Fibroblast of skin of abdomen (primary cell): ENCODE results near the gene KRT9. TPM values are rescaled to one million over a fixed set of nuclear protein-coding genes. Genes with fewer than 3 reads are reported as not detected.
A peak's percentile ranks its signal among the peaks of the same experiment; 100 is the strongest.
"Not testable (repeated sequence)": the region's sequence is repeated elsewhere in the genome, so short reads cannot be mapped to it uniquely, and the experiment has no call there.

ENCODE experiments used
- DNase-seq: peaks from one replicate; pipeline ENCODE4 v3.0.0-alpha.2; 2013
- polyA plus RNA-seq, 2 experiments: library from polyadenylated mRNA; unstranded; fragments of 120-200 nt; gene quantifications; one replicate each; pipeline ENCODE4 v1.2.1, GENCODE V29; 2013; ENCODE audit not compliant: insufficient read length in 2 of 2

KRT9 gene, protein sequence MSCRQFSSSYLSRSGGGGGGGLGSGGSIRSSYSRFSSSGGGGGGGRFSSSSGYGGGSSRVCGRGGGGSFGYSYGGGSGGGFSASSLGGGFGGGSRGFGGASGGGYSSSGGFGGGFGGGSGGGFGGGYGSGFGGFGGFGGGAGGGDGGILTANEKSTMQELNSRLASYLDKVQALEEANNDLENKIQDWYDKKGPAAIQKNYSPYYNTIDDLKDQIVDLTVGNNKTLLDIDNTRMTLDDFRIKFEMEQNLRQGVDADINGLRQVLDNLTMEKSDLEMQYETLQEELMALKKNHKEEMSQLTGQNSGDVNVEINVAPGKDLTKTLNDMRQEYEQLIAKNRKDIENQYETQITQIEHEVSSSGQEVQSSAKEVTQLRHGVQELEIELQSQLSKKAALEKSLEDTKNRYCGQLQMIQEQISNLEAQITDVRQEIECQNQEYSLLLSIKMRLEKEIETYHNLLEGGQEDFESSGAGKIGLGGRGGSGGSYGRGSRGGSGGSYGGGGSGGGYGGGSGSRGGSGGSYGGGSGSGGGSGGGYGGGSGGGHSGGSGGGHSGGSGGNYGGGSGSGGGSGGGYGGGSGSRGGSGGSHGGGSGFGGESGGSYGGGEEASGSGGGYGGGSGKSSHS
- polyA plus RNA-seq (2013, experiment 1 of 2; ENCODE audit: insufficient read length): not detected
- not detected for polyA plus RNA-seq (2013, experiment 2 of 2; ENCODE audit: insufficient read length)

DNA sequence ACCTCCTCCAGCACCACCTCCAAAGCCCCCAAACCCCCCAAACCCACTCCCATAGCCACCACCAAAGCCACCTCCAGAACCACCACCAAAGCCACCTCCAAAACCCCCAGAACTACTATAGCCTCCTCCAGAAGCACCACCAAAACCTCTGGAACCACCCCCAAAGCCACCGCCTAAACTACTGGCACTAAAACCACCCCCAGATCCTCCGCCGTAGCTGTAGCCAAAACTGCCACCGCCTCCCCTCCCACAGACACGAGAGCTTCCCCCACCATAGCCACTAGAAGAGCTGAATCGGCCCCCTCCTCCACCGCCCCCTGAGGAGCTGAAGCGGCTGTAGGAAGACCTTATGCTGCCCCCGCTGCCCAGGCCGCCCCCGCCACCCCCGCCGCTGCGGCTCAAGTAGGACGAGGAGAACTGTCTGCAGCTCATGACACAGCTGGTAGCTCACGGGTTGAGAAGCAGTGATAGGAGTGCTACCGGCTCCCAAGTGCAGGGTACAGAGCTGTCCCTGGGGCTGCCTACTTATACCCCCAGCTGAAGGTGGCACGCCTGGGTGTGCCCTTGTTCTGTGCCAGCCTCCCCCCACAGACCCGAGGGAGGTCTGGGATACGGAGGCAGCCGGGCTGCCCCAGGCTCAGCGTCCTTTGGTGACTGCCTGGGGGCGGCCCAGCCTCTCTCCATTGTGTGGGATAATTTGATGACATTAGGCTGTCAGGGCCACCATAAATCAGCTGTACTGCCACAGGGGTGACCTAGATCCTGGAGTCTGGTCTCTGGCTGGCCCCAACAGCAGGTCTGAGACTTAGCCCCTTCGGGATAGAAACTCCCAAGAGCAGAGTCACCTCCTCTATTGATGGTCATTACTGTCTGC is at the start of gene KRT9:
TSS of gene KRT9 (minus strand) at position 499 of the 874 bp plus-strand sequence. CDS start at position 432, 67 bp downstream.
- DNase-seq: no peak

DNA sequence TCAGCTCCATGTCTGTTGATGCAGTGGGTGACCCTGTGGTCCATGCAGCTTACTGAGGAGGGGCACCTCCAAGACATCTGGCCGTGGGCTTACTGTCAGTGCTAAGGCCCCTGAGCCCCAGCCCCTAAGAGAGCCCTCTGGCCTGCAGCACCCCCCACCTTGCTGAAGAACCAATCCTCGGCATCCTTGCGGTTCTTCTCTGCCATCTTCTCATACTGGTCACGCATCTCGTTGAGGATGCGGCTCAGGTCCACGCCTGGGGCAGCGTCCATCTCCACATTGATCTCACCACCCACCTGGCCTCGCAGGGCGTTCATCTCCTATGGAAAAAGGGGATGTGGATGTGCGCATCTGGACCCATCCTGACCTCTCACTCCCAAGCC is 49.6 kb upstream of the KRT9 start:
- DNase-seq: not testable (repeated sequence)

DNA sequence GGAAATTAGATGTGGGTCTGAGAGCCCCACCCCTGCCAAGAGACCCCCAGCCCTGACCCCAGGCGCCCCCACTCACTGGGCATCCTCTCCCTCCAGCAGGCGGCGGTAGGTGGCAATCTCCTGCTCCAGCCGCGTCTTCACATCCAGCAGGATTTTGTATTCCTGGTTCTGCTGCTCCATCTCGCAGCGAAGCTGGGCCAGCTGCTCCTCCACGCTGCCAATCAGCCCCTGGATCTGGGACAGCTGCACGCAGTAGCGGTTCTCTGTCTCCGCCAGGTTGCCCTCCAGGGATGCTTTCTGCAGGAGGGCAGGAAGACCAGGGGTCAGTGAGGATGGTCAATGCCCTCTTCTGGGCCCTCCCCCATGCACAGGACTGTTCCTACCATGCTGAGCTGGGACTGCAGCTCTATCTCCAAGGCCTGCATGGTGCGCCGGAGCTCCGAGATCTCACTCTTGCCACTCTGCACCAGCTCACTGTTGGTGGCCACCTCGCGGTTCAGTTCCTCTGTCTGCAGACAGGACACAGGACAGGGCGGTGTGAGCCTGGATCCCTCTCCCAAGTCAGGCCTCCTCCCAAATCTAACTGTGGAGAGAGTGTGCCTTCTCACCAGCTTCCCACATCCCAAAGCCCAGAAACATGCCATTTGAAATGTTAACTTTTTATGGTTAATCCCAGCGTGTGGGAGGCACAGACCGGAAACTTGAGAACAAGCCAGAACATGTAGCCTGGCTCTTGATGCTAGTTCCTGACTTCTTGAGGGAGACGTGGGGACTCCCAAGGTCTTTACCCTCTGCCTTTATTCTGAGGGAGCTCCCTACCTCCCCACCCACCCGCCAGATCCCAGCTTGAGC is 49.0 kb upstream of the KRT9 start:
- DNase-seq: peak; percentile 16

DNA sequence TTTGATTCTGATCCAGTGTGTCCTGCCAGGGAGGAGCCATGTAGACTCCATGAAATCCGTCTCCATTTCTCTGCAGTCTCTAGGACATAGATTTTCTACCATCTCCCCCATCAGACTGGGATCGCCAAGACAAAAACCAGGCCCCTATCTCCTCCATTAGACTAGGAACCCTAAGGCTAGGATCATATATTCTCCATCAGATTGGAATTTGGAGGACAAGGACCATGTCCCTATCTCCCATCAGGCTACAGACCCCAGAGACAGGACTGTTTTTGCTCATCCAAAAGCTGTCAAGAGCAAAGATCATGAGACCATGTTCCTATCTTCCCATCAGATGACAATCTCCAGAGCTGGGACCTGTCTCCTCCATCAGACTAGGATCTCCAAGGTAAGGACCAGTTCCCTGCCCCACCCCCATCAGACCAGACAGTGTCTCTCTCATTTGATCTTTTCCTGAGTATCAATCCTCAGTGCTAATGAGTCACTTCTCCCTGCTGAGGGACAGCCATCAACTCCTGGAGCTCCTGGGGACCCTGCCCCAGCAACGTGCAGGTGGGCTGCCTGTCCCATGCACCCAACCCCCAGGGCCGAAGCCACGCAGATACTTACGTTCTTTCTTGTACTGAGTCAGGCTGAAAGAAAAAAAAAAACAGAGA is 48.2 kb upstream of the KRT9 start:
- not testable (repeated sequence) for DNase-seq

DNA sequence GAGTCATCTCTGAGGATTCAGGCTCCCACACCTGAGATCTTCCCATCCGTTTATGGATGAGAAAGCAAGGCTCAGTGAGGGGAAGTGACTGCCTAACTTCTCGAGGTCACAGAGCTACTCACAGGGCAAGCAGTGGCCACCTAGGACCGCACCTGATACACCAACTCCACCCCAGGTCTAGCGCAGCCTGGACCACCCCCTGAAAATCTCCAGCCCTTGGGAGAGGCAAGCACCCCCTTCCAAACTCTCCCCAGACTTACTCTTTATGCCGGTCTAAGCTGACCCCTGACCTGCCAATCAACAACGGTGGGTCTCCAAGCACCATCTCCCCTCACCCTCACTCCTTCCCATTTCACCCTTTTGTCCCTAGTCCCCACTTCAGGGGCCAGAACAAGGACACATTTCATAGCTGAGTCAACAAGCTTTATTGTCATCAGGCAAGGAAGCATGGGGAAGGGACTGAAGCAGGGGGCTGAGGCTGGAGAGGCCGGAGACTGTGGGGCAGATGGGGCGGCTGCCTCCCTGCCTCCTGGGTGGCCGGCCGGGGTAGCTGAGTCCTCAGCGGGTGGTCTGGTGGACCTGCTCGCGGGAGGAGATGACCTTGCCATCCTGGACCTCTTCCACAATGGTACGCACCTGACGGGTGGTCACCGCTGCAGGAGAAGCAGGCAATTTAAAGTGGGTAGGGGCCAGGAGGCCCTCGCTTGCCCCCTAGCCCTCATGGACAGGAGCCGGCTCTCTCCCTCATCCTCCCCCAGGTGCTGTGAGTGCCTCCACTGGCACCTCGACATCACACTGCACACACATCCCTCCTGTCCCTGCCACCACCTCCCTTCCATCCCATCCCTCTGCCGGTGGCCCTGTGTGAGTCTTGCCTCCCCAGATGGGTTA is 47.4 kb upstream of the KRT9 start:
- no peak for DNase-seq

DNA sequence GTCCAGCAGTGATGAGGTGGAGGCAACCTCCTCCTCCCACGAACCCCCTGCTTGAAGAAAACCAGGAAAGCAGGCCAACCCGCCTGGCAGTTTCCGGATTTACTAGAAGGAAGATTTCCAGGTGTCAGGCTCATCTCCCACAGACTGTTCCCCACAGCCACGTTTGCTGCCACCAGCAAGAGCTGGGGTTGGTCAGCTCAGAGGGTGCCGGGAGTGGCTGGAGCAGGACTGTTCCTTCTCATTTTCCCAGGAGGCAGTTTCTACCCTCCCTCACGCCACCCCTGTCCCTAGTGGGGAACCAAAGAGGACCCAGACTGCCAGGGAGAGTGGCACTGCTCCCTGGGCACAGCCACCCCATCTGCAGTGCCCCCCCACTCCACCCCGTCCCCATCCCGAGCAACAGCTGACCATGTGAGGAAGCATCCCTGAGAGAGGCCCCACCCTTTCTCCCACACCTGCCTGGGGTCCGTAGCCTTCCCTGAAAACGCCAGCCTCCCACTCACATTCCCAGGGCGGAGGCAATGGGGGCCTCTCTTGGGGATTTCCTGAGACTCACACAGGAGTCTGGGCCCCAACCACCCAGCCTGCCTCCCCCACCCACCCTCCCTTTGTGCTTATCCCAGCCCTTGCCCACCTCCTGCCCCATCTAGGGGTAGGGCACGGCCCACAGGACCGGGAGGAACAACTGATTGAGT is 46.6 kb upstream of the KRT9 start:
- DNase-seq: no peak

DNA sequence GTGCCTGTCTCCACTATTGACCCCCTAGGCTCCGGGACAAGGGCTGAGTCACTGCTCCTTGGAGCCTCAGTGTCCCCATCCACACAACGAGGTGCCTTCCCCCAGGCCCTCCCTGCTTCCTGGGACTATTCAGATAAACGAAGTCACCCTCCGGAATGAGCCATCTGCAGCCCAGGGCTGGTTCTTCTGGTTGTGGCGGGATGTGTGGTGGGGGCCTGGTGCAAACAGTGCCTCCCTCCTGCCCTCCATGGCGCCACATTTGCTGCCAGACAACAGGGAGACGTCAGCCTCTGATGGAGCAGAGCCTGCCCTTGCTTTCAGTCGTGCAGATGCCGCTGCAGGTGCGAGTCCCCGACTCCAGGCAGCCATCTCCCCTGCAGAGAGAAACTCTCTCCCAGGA is 45.8 kb upstream of the KRT9 start:
- no peak for DNase-seq

DNA sequence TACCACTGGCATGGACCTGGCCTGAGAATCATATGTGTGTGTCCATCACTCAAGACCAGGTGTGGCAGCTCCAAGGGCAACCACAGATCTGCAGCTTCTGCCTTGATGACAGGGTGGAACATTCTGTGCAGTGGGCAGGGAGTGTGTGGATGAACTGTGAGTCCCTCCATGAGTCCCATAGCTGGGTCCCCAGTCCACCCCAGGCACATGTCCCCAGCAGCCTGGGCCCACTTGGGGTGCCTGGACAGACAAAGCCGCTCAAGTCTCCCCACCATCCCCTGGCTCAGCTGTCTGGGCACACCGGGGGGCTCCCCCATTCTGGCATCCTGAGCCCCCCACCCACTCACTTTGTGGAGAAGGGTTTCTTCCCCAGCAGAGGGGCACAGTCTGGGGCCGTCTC is 45.3 kb upstream of the KRT9 start:
- DNase-seq: no peak

DNA sequence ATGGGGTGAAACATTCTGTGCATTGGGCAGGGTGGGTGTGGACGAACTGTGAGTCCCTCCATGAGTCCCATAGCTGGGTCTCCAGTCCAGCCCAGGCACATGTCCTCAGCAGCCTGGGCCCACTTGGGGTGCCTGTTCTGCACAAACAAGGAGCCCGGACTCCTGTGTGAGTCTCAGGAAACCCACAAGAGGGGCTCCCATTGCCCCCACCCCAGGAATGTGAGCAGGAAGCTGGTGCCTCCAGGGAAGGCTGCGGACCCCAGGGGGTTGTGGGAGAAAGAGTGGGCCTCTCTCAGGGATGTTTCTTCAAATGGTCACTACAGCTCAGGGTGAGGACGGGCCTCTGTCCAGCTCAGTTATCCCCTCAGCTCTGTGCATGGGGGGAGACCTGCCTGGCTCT is 44.6 kb upstream of the KRT9 start:
- DNase-seq: not testable (repeated sequence)

DNA sequence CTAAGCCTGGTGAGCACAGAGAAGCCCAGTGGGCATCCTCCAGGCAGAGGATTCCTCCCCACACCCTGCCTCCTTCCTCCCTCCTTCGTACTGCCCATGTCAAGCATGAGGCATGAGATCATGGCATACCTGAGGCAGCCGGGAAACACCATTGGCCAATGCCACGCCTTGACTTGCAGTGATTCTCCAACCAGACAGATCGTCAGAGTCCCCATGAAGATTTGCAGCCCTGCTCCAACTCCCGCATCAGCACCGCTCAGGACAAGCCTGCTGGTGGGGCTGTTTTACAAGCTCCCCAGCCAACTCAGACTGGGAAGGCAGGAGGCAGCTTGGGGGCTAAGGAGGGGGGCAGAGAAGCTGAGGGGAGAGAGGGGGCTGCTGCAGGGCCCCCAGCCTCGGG is 43.6 kb upstream of the KRT9 start:
- DNase-seq: no peak

DNA sequence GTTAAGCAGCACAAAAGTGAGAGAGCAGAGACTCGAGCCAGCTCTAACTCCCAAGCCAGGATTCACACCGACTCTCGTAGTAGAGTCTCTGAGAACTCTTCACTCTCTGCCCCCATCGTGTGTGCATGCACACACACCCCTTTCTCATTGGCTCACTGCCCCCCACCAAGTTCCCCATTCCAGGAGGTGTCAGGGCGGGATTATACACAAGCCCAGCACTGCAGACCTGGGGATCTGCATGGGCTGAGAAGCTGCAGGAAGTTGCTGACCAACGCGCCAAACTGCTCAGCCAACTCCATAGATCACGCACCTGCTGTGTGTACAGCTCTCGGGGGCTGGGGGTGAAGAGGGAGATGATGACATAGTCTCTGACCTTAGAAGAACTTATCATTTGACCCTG is 42.9 kb upstream of the KRT9 start:
- DNase-seq: not testable (repeated sequence)

DNA sequence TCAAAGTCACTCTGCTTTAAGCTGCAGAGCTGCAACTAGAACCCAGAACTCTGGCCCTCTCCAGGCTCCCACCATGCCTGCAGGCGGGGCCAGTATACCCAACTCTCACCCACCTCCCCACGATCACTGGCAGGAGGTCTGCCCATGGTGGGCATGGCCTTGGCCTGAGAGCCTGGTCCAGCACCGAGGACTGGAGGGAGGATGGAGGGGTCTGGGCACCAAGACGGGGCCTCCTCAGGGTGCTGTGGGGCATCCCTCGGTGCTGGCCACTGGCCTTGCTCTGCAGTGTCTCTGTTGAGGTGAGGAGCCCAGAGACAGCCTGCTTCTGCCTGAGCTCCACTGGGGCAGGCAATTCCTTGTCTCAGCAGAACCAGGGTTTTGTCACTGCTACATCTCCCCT is 42.2 kb upstream of the KRT9 start:
- DNase-seq: no peak

DNA sequence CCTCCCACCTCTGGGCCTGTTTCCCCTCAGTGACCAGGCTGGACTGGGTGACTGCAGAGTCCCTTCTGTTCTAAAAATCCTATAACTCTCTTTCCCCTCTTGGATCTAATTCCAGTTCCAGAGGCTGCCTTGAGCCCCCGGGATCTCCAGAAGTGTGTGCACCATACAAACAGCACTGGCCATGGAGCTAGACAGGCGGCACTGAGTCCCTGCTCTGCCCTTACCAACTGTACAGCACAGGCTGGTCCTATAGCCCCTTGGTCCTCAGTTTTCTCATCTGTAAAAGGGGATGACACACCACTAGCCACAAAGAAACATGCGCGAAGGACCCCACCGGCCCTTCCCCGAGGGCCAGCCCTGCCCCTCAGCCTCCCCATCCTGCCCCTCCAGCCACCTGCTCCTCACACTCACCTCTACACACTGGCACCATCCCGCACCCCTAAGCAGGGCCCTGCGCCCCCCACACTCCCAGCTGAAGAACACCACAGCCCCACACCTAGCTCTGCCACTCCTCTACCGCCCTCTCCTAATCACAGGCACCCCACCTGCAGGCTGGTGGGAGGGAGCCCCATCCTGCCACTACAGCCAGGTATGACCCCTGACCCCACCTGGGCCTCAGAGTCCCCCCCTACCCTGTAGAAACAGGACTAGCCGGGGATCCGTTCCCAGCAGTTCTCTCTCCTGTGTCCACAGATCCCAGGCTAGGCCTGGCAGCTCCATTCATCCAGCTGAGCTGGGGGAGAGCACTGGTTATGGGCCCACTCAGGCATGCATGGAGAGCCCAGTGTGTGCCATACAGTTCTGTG is 41.6 kb upstream of the KRT9 start:
- no peak for DNase-seq

DNA sequence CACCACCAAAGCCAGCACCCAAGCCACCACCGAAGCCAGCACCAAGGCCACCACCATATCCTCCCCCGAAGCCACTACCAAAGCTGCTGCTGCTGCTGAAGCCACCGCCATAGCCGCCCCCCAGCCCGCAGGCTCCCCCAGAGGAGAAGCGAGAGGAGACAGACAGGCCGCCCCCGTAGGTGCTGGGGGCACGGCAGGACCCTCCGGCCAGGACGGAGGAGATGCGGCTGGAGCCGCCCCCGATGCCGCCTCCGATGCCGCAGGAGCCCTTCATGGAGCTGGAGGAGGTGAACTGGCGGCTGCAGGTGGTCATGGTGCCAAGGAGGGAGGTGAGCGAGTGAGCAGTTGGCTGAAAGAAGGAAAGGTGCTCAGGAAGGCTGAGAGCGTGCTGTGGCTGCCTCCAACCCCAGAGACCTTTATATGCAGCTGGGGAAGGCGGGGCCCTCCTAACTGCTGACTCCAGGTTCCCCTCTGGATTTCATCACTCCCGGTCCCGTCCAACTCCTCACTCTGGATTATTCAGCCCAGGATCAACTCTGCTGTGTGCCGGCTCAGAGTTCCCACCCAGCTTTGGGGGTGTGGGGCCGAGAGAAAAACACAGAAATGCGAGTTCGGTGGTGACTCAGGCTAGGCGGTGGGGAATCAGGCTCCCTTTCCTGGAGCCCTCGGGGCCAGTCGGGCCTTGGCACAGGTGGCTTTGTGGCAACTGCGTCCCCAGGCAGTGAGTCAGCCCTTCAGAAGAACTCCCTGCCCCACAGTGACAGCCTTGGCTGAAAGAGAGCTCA is 40.7 kb upstream of the KRT9 start, which contains the start of gene KRT16:
TSS of gene KRT16 (minus strand) at position 392 of the 785 bp plus-strand sequence. CDS start at position 313, 79 bp downstream.
- DNase-seq: not testable (repeated sequence)

DNA sequence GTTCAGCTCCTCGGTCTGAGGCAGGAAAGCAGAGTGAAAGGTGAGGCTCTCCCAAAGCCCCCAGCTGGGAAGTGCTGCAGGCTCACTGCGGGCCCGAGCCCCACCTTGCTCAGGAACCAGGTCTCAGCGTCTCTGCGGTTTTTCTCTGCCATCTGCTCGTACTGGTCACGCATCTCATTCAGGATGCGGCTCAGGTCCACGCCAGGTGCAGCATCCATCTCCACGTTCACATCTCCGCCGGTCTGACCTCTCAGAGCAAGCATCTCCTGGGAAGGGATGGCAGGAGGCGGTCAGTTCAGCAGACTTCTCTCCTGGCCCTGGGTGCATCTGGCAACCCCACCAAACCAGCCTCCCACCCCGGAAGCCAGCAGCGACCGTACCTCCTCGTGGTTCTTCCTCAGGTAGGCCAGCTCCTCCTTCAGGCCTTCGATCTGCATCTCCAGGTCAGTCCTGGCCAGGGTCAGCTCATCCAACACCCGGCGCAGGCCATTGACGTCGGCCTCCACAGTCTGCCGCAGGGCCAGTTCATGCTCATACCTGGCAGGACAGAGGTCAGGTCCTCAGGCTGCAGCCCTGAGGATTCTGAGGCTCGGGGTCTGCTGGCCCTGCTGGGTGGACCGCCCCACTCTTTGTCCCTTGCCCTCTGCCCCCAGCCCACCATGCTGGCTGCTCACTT is 39.2 kb upstream of the KRT9 start:
- DNase-seq: no peak

DNA sequence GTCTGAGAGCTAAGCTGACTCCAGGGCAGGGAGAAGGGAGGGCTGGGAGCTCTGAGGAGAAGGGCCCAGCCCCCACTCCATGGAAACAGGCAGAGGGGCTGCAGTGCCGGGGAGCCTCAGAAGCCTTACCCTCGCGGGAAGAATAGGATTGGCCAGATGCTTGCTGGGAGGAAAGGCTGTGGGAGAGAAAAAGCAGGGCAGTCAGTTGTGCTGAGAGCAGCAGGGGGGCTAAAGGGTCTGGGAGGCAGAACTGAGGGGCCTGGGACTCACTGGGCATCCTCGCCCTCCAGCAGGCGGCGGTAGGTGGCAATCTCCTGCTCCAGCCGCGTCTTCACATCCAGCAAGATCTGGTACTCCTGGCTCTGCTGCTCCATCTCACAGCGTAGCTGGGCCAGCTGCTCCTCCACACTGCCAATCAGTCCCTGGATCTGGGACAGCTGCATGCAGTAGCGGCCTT is 38.2 kb upstream of the KRT9 start:
- not testable (repeated sequence) for DNase-seq

DNA sequence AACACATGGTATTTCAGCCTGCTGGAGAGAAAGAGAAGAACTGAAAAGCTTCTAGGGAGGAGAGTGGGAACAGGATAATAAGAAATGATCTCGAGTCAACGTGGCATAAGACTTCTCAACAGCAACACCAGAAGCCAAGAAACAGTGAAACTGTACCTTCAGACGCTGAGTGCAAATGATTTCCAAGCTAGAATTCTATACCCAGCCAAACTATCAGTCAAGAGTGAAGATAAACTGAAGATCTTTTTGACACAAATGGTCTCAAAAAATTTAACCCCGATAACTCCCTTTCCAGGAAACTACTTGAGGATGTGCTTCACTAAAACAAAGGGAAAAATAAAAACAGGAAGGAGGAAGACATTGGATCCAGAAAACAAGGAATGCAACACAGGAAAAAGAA is 35.1 kb upstream of the KRT9 start:
- not testable (repeated sequence) for DNase-seq
